ENCODE data around the gene CPNE6.
"Not testable (repeated sequence)": the region's sequence is repeated elsewhere in the genome, so short reads cannot be mapped to it uniquely, and the experiment has no call there.

The CPNE6 gene

GRCh38 chr14:24071144-24071697 is at the start of gene CPNE6:
TSS of gene CPNE6 (plus strand) at chr14:24071562. CDS start at chr14:24072937, 1,375 bp downstream.
- DNase-seq (ENCODE audit: low read depth): no peak

DNA sequence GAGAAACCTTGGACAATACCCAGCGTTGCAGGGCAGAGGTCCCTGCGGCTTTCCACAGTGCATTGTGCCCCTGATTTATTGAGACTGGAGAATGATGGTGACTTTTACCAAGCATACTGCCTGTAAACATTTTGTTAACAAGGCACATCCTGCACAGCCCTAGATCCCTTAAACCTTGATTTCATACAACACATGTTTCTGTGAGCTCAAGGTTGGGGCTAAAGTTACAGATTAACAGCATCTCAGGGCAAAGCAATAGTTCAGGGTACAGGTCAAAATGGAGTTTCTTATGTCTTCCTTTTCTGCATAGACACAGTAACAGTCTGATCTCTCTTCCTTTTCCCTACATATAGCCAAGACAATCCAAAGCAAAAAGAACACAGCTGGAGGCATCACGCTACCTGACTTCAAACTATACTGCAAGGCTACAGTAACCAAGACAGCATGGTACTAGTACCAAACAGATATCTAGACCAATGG is 46.4 kb upstream of the CPNE6 start:
- not testable (repeated sequence) for DNase-seq (ENCODE audit: low read depth)

- not testable (repeated sequence) for DNase-seq (ENCODE audit: low read depth)
These were observed 41.7 kb upstream of the CPNE6 start for GRCh38 chr14:24029687-24030086.

DNA sequence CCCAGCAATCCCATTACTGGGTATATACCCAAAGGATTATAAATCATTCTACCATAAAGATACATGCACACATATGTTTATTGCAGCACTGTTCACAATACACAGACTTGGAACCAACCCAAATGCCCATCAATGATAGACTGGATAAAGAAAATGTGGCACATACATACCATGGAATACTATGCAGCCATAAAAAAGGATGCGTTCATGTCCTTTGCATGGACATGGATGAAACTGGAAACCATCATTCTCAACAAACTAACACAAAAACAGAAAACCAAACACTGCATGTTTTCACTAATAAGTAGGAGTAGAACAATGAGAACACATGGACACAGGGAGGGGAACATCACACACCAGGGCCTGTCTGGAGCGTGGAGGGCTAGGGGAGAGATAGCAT is 40.0 kb upstream of the CPNE6 start:
- not testable (repeated sequence) for DNase-seq (ENCODE audit: low read depth)

DNA sequence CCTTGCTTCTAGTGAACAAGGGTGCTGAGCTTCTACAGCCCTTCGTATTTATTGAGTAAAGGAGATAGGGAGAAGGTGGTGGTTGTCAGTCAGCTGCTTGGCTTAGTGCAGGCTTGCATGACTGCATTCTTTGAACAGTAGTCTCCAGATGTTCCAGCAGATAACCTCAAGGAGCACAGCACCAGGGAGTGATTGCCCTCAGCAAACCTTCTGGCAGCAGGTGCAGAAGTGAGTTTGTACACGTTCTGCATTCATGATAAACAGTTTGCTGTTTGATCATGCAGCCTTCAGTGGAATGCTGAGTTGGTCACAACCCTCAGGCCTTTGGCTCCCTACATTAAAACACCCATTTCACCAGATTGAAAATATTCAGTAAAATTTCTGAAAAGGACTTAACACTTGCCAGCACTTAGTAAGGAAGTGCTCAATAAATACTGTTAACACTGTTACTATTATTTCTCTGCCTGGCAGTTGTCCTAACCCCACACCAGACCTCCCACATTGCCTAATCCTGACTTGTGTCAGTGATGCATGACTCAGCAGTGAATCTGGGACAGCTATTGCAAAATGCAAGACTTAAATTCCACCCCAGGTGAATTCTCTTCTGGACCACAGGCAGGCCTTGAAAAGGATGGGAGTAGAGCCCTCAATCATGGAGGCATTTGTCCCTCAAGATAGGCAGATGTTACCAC is 38.5 kb upstream of the CPNE6 start:
- peak; percentile 97 for DNase-seq (ENCODE audit: low read depth)

DNA sequence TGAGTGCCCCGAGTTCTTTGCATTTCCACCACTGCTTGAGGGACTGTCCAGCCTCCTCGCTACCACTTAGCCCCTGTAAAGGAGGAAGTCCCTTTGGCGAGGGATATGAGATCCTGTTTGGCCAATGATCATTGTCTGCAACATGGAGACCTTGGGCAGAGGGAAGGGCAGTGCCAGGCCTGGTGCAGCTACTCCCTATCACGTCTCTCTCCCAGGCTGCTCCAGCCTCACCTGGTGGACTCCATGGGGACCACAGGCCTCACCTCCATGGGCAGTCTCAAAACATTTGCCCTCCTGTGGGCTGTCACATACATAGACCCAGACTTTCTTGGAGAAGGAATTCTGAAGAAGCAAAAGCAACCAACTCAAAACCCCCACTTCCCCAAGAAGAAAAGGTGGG is 35.6 kb upstream of the CPNE6 start:
- DNase-seq (ENCODE audit: low read depth): not testable (repeated sequence)

DNA sequence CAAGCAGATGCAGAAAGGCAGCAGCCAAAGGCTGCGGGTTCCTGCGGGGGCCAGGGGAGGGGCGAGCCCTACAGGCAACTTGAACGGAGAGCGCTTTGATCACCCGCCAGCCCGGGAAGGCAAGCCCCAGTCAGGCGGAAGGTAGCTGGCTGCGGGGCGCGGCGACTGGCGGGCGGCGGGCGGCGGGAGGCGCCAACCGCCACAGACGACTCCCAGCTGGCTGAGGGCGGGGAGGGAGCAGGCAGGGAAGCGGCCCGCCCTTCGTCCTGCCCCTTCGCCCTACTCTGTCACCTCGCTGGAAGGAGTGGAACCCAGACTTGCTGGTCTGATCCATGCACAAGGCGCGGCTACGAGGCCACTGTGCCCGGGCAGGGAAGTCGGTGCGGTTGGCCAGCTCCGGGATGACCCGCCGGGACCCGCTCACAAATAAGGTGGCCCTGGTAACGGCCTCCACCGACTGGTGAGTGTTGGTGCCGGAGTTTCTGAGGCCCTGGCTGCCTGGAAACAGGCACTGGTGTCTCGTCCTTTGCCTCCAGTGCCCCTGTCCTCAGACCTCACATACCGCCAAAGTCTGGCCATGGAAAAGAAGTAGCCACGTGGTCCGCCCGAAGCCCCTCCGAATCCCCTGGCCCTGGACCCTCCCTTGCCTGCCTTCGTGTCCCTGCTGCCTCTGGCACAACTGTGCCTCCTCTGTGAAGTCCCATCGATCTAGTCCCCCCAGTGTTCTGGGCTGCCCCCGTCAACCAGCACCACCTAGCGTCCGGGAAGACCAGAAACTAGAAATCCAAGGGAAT is 35.0 kb upstream of the CPNE6 start:
- DNase-seq (ENCODE audit: low read depth): peak; percentile 47

GRCh38 chr14:24036963-24037657 is 34.3 kb upstream of the CPNE6 start:
- DNase-seq (ENCODE audit: low read depth): not testable (repeated sequence)

DNA sequence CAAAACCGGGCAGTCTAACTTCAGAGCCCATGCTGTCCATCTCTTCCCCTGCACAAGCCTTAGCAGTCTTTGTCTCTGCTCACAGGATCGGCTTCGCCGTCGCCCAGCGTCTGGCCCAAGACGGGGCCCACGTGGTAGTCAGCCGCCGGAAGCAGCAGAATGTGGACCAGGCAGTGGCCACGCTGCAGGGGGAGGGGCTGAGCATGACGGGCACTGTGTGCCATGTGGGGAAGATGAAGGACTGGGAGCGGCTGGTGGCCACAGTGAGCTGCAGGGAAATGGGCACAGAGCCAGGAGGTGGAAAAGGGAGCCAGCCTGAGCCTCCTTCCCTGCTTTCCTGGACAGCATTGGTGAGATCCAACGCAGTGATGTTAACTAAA is 33.7 kb upstream of the CPNE6 start:
- DNase-seq (ENCODE audit: low read depth): no peak

- DNase-seq (ENCODE audit: low read depth): no peak
These were observed 32.7 kb upstream of the CPNE6 start for GRCh38 chr14:24038686-24039085.

GRCh38 chr14:24040692-24041091 is 30.7 kb upstream of the CPNE6 start:
- DNase-seq (ENCODE audit: low read depth): no peak

DNA sequence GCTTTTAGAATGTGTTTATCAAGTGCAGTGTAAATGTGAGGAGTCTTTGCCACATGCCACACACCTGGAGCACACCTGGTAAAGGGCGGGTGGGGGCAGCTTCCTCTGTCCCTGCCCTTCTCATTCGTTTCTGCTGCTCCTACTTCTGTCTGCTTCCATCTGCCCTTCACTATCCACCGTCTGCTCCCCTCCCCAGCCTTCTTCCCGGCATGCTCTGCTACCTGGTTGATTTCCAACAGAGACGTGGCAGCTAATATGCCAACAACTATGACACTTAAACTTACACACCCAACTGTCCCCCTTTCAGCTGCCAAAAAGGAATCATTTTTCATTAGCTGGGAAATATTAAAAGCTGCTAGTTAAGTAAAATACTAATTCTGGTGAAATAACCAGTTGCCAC is 28.6 kb upstream of the CPNE6 start:
- DNase-seq (ENCODE audit: low read depth): no peak

DNA sequence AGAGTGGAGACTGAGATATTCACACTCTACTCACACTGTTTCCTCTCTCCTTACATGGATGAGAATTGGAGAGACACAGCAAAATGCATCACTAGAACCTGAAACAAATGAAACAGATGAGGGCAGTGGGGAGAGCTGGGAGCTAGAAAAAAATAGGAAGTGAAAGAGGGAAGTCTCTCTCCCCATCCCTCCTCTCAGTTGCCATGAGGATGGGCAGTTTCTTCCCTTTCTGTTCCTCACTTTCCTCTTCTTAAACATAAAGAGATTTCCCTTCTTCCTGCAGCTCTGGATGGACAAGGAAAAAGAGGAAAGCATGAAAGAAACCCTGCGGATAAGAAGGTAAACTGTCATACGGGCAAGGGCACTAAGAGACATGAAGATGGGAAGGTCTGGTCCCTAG is 22.4 kb upstream of the CPNE6 start:
- not testable (repeated sequence) for DNase-seq (ENCODE audit: low read depth)

DNA sequence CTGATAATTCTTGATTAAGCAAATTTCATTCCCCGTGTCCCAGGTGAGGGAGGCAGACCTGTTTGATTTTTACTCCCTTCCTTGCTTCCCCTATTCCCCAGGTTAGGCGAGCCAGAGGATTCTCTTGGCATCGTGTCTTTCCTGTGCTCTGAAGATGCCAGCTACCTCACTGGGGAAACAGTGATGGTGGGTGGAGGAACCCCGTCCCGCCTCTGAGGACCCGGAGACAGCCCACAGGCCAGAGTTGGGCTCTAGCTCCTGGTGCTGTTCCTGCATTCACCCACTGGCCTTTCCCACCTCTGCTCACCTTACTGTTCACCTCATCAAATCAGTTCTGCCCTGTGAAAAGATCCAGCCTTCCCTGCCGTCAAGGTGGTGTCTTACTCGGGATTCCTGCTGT is 20.6 kb upstream of the CPNE6 start:
- not testable (repeated sequence) for DNase-seq (ENCODE audit: low read depth)

- no peak for DNase-seq (ENCODE audit: low read depth)
These were observed 20.1 kb upstream of the CPNE6 start for GRCh38 chr14:24051176-24051788.

DNA sequence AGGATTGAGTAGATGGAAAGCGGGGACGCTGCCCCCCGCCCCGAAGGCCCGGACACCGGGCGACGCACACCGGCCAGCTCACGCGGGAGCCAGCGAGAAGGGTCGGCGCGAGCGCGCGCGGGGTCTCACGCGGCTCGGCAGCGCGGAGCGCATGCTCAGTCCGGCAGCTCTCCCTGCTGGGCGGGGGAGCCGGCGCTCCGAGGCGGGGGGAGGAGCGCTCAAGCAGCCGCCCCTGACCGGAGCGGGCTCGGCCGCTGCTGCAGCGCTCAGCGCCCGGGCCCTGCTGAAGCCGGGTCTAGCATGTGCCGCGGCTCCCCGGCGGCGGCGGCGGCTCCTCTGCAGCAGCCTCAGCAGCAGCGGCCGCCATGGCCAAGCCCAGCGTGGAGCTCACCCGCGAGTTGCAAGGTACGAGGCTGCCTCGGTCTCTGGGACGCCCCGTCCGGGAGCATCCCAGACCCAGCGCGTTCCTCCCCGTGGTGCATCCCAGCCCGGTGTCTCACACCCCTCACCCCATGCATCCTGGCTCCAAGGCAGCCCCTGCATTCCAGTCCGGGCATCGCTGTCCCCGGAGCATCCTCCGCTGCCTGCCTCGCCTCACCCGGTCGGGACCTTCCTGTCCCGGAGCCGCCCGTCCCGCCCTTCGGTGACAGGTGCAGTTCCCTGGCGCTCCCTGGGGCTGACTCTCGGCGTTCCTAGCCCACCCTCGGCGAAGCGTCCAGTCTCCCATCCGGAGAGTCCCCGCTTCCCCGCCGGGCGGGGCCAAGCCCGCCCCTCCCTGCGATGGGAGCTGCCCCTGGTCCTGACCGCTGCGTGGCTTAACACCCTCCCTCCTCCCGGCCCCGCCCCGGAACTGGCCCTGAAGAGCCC is 19.3 kb upstream of the CPNE6 start, which contains the start of gene CARMIL3:
CARMIL3 (plus strand) TSS at position 221 of the 867 bp plus-strand sequence; CDS start at position 366, 145 bp downstream.
- DNase-seq (ENCODE audit: low read depth): peak; percentile 49

DNA sequence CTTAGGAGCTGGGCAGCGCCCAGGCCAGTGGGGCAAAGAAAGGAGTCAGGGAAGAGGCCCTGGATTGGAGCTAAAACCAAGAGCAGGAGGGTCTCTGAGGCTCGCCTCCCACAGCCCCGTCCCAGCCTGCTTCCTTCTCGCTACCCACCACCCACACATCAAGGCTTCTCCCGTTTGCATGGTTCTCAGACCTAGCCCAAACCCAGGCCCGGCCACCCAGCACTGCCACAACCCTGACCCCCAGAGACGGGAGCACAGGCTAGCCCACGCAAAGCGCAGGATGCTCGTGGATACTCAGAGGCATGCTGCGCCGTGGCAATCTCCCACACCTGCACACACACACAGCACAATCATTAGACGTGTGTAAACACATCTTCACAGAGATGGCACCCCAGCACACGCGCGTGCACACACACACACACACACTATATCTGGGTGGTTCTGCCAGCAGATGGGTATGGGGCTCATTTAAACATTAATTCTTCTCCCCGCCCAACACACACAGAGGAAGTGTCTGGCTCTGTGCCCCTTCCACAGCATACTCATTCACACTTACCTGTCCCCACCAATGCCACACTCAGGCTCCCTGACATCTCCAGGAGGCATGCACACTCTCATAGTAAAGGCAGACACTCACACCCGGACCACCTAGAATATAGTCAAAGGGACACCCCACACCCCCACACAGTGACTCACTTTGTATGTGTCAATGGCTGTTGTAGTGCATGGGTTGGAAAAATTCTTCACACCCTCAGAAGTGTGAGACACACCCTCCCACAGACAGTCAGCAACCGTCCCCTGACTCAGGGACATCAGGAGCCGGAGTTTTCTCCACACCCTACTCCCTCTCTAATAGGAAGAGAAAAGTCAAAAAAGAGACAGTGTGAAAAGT is 18.5 kb upstream of the CPNE6 start:
- DNase-seq (ENCODE audit: low read depth): no peak

- DNase-seq (ENCODE audit: low read depth): no peak
These were observed 17.6 kb upstream of the CPNE6 start for GRCh38 chr14:24053548-24054323.

DNA sequence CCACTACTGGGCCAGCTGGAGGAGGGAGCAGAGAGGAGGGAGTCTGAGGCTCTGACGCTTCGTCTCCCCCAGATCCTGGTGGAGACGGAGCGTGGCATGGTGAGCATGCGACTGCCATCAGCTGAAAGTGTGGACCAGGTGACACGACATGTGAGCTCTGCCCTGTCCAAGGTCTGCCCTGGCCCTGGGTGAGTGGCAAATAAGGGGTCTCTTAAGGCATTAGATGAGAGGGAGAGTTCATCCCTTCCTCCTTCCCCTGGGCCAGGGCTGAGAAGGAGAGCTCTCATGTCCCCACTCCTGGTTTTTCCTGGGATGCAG is 17.1 kb upstream of the CPNE6 start:
- DNase-seq (ENCODE audit: low read depth): no peak
